HepG2 (cell line): ENCODE measurements around the gene PREX1. TPM values are rescaled to one million over a fixed set of nuclear protein-coding genes. Genes with fewer than 3 reads are reported as not detected.

Source experiments
- ATAC-seq: fragments of 200-7000 bp; cut with Tn5 transposase; 3 replicates; pipeline ENCODE4 v1.9.1; 2020; ENCODE audit warnings: mild to moderate bottlenecking, moderate library complexity
- BruUV-seq: library from RNA; stranded (reverse); fragments of 400-500 nt; replicated peaks from 2 replicates; lab custom pipeline; 2021; lab: Mats Ljungman, UMichigan
- CTCF ChIA-PET: fragments of 300-600 bp; formaldehyde crosslinking; extraction: SDS; loops from one replicate; lab custom pipeline; 2021; ENCODE audit warnings: low total read pairs, inconsistent platforms, low intra/inter-chr PET ratio; lab: Yijun Ruan, JAX
- POLR2A ChIA-PET: fragments of 350-600 bp; sonication (Branson Sonifier 250); formaldehyde crosslinking; loops from one replicate; lab custom pipeline; 2020; ENCODE audit warnings: antibody characterized with exemption, inconsistent platforms; lab: Yijun Ruan, JAX
- DNase-seq: peaks from one replicate; pipeline ENCODE4 v3.0.0-alpha.2; 2015; ENCODE audit warnings: low spot score
- FAIRE-seq: peaks from 3 replicates; lab custom pipeline; 2011; peaks lifted over from hg19 to GRCh38; lab: Jason Lieb, UNC
- H2AFZ ChIP-seq: one replicate; pipeline ENCODE4 v1.6.1; 2011; ENCODE audit warnings: low read length, inconsistent platforms
- H3K27ac ChIP-seq: fragments of 300-600 bp; 3 replicates; pipeline ENCODE4 v1.8.0; 2011; ENCODE audit warnings: mixed run types, mild to moderate bottlenecking, mixed read lengths, low read length, inconsistent platforms; ENCODE audit not compliant: insufficient read depth; ENCODE audit errors: extremely low read length
- H3K27me3 ChIP-seq, 2 experiments: fragments of 200-600 bp in 1 of 2; 2 replicates in 1 of 2; 3 replicates in 1 of 2; pipeline versions ENCODE4 v1.6.0 to v1.8.0; 2011; ENCODE audit warnings: low read length in 2 of 2, mild to moderate bottlenecking in 2 of 2, moderate library complexity in 2 of 2, inconsistent platforms in 1 of 2; ENCODE audit not compliant: insufficient read depth in 2 of 2, control insufficient read depth in 1 of 2
- H3K36me3 ChIP-seq, 2 experiments: fragments of 200-600 bp in 1 of 2; replicated peaks in 1 of 2; 2 replicates in 1 of 2; 3 replicates in 1 of 2; pipeline versions ENCODE4 v1.5.1 to v1.8.0; 2011; ENCODE audit warnings: low read length in 2 of 2, inconsistent platforms in 1 of 2; ENCODE audit not compliant: insufficient read depth in 2 of 2, control insufficient read depth in 1 of 2
- H3K4me1 ChIP-seq: 2 replicates; pipeline ENCODE4 v1.5.1; 2012; ENCODE audit warnings: low read length, inconsistent platforms; ENCODE audit not compliant: insufficient read depth
- H3K4me2 ChIP-seq: 2 replicates; pipeline ENCODE4 v1.6.0; 2011; ENCODE audit warnings: low read depth, low read length, inconsistent platforms
- H3K4me3 ChIP-seq, 3 experiments: fragments of 200-600 bp in 1 of 3; sonication (generic), shearing (Covaris generic) in 1 of 3; replicated peaks in 1 of 3; 2 replicates each; pipeline ENCODE4 v1.5.1; 2011 to 2016; ENCODE audit warnings: low read length in 3 of 3, inconsistent platforms in 2 of 3, low read depth in 2 of 3, mild to moderate bottlenecking in 2 of 3, control low read depth in 1 of 3, mixed read lengths in 1 of 3; ENCODE audit not compliant: insufficient read depth in 1 of 3
- H3K79me2 ChIP-seq: one replicate; pipeline ENCODE4 v1.6.1; 2011; ENCODE audit warnings: low read length, inconsistent platforms; ENCODE audit not compliant: insufficient read depth
- H3K9ac ChIP-seq: 2 replicates; pipeline ENCODE4 v1.6.0; 2011; ENCODE audit warnings: mild to moderate bottlenecking, low read depth, low read length, inconsistent platforms; ENCODE audit not compliant: insufficient read depth
- H3K9me3 ChIP-seq: 2 replicates; pipeline ENCODE4 v1.5.1; 2012; ENCODE audit warnings: mild to moderate bottlenecking, low read length
- H4K20me1 ChIP-seq: 2 replicates; pipeline ENCODE4 v1.6.0; 2011; ENCODE audit warnings: inconsistent platforms, mild to moderate bottlenecking, low read length, moderate library complexity; ENCODE audit not compliant: insufficient read depth
- MIER3 ChIP-seq: IDR thresholded peaks from 2 replicates; pipeline ENCODE4 v1.6.1; 2016; ENCODE audit warnings: missing compliant biosample characterization, borderline replicate concordance
- NFE2 ChIP-seq: sonication (generic); formaldehyde crosslinking; IDR thresholded peaks from 2 replicates; pipeline ENCODE4 v1.4.0; 2020; ENCODE audit warnings: missing genetic modification reagents
- TAF1 ChIP-seq: sonication (generic); formaldehyde crosslinking; IDR thresholded peaks from 2 replicates; pipeline ENCODE4 v1.4.0; 2020; ENCODE audit warnings: missing genetic modification reagents
- ZNF251 ChIP-seq: sonication (generic); formaldehyde crosslinking; IDR thresholded peaks from 2 replicates; pipeline ENCODE4 v1.9.0; 2021; ENCODE audit warnings: mild to moderate bottlenecking, missing genetic modification reagents
- ZNF547 ChIP-seq: sonication (generic); formaldehyde crosslinking; IDR thresholded peaks from 2 replicates; pipeline ENCODE4 v1.5.1; 2020; ENCODE audit warnings: mild to moderate bottlenecking, missing genetic modification reagents
- ZNF557 ChIP-seq: sonication (generic); formaldehyde crosslinking; IDR thresholded peaks from 2 replicates; pipeline ENCODE4 v1.4.0; 2020; ENCODE audit warnings: missing genetic modification reagents
- WGBS: methylation state at CpG from one replicate; pipeline ENCODE4 v1.1.6; 2017; ENCODE audit warnings: low lambda C conversion rate; 5-methylcytosine and 5-hydroxymethylcytosine counted together
- in situ Hi-C: cut with HindIII; loops from 2 replicates; pipeline ENCODE4 v1.10.0; 2017; ENCODE audit warnings: low pct_unique_long_range_greater_than_20kb; ENCODE audit not compliant: extremely low pct_ligation_motif_present
- intact Hi-C: fragments of 100-400 bp; cut with micrococcal nuclease; formaldehyde crosslinking; loops from one replicate; pipeline ENCODE4 v1.10.0; 2022; ENCODE audit not compliant: unreplicated experiment
- polyA plus RNA-seq, 8 experiments: library from polyadenylated mRNA; depleted of rRNA in 3 of 8; stranded (reverse) in 7 of 8; unstranded in 1 of 8; fragments of >200 nt; fragmentation: Illumina TruSeq in 4 of 8; extraction: Trizol in 4 of 8; gene quantifications; 2 replicates each; pipeline versions ENCODE4 v1.2.1 to v1.2.3, GENCODE V29; 2011 to 2016; ENCODE audit warnings: low read depth in 4 of 8, missing spikeins in 1 of 8, mixed read lengths in 1 of 8; ENCODE audit not compliant: insufficient read depth in 1 of 8
- total RNA-seq, 5 experiments: library from RNA; depleted of rRNA; stranded (reverse); fragments of >200 nt; fragmentation: Illumina TruSeq; extraction: Trizol; gene quantifications; 2 replicates each; pipeline ENCODE4 v1.2.3, GENCODE V29; 2016; ENCODE audit warnings: low read depth in 1 of 5

PREX1 gene
- total and polyA plus RNA-seq, 2 of the 13 experiments (the other 11 are each of a cell fraction or from before 2014, with no cell fraction given): 0.02 to 0.04 TPM

GRCh38 chr20:48689388-48689787 lies 138.4 kb downstream of the PREX1 start:
- no peaks in the 10 kb centered on the region for H3K36me3 ChIP-seq
- no peak overlapping the region for H3K4me3 ChIP-seq
- no peak overlapping the region for H2AFZ ChIP-seq
- H3K9me3 ChIP-seq: no peaks in the 10 kb centered on the region
- no peaks in the 10 kb centered on the region for H3K79me2 ChIP-seq
- ChIA-PET POLR2A (no interaction called here), CTCF (no interaction called here)
- ATAC-seq: no peak
- no peak for DNase-seq
- no peak for TF ChIP-seq ZNF557
- no peak for TF ChIP-seq NFE2
- TF ChIP-seq TAF1: no peak
- no peak for TF ChIP-seq ZNF251 (CRISPR knock-in tag)
- no peak for TF ChIP-seq MIER3 (CRISPR knock-in tag)
- in situ Hi-C loops: no loop called here
- H3K27ac ChIP-seq: no peak overlapping the region
- H3K4me1 ChIP-seq: peaks cover 10% of the 10 kb centered on the region
- no peaks in the 10 kb centered on the region for H4K20me1 ChIP-seq
- FAIRE-seq: no peak
- H3K4me2 ChIP-seq: no peak overlapping the region
- BruUV-seq: no TSS peak
- peaks cover 3 to 25% of the 10 kb centered on the region in 2 experiments; a peak in 4 of 5 replicates for H3K27me3 ChIP-seq
- intact Hi-C loops: no loop called here
- no peak overlapping the region for H3K9ac ChIP-seq
- 27% methylated on average over 8 of the region's 8 CpGs for WGBS

GRCh38 chr20:48688579-48688978 lies 139.2 kb downstream of the PREX1 start:
- no peak for TF ChIP-seq ZNF547
- Histone ChIP-seq H3K27me3 (peaks cover 3 to 32% of the 10 kb centered on the region in 2 experiments; a peak in 4 of 5 replicates), H3K36me3 (no peaks in the 10 kb centered on the region), H3K4me3 (no peak overlapping the region), H4K20me1 (no peaks in the 10 kb centered on the region), H3K4me2 (no peak overlapping the region), H3K79me2 (no peaks in the 10 kb centered on the region), H3K4me1 (peaks cover 6% of the 10 kb centered on the region; the same call in 1 of the 2 replicates), H2AFZ (no peak overlapping the region), H3K27ac (no peak overlapping the region), H3K9ac (no peak overlapping the region), H3K9me3 (no peaks in the 10 kb centered on the region)
- DNase-seq: no peak
- in situ Hi-C loops: no loop called here
- intact Hi-C loops: no loop called here
- ATAC-seq: no peak
- BruUV-seq: no TSS peak
- POLR2A ChIA-PET: no interaction called here
- CTCF ChIA-PET: no interaction called here
- FAIRE-seq: no peak
- WGBS: 65% methylated on average over 7 of the region's 8 CpGs
